ENCODE results near the gene GJC2.

DNA sequence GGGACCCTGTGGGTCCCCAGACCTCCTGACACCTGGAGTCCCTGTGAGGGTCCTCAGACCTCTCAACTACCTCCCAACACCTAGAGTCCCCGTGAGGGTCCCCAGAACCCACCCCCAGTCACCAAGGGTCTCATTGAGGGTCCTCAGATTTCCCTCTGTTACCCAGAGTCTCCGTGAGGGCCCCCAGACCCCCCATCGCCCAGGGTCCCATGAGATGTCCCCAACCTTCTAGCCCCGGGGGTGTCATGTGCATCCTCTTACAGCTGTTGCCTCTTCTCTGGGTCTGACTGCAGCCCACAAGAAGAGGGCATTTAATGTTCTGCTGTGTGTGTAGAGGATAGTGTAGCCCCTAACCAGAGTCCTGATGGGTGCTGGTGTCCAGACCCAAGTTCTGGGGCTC, 2.0 kb upstream of the GJC2 start:
- TF ChIP-seq, protein P1, sequence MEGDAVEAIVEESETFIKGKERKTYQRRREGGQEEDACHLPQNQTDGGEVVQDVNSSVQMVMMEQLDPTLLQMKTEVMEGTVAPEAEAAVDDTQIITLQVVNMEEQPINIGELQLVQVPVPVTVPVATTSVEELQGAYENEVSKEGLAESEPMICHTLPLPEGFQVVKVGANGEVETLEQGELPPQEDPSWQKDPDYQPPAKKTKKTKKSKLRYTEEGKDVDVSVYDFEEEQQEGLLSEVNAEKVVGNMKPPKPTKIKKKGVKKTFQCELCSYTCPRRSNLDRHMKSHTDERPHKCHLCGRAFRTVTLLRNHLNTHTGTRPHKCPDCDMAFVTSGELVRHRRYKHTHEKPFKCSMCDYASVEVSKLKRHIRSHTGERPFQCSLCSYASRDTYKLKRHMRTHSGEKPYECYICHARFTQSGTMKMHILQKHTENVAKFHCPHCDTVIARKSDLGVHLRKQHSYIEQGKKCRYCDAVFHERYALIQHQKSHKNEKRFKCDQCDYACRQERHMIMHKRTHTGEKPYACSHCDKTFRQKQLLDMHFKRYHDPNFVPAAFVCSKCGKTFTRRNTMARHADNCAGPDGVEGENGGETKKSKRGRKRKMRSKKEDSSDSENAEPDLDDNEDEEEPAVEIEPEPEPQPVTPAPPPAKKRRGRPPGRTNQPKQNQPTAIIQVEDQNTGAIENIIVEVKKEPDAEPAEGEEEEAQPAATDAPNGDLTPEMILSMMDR (IDR thresholded peaks at IDR 0.05), result no peak
- no peak for TF ChIP-seq EP300 (IDR thresholded peaks at IDR 0.05)

Measured in tibial nerve (tissue), 4 donors.